GM03348 (cell line): ENCODE measurements around the gene COBLL1.
"Not testable (repeated sequence)": the region's sequence is repeated elsewhere in the genome, so short reads cannot be mapped to it uniquely, and the experiment has no call there.

Source experiments
- DNase-seq: peaks from one replicate; pipeline ENCODE4 v3.0.0; 2012; ENCODE audit warnings: low spot score

The COBLL1 gene, protein sequence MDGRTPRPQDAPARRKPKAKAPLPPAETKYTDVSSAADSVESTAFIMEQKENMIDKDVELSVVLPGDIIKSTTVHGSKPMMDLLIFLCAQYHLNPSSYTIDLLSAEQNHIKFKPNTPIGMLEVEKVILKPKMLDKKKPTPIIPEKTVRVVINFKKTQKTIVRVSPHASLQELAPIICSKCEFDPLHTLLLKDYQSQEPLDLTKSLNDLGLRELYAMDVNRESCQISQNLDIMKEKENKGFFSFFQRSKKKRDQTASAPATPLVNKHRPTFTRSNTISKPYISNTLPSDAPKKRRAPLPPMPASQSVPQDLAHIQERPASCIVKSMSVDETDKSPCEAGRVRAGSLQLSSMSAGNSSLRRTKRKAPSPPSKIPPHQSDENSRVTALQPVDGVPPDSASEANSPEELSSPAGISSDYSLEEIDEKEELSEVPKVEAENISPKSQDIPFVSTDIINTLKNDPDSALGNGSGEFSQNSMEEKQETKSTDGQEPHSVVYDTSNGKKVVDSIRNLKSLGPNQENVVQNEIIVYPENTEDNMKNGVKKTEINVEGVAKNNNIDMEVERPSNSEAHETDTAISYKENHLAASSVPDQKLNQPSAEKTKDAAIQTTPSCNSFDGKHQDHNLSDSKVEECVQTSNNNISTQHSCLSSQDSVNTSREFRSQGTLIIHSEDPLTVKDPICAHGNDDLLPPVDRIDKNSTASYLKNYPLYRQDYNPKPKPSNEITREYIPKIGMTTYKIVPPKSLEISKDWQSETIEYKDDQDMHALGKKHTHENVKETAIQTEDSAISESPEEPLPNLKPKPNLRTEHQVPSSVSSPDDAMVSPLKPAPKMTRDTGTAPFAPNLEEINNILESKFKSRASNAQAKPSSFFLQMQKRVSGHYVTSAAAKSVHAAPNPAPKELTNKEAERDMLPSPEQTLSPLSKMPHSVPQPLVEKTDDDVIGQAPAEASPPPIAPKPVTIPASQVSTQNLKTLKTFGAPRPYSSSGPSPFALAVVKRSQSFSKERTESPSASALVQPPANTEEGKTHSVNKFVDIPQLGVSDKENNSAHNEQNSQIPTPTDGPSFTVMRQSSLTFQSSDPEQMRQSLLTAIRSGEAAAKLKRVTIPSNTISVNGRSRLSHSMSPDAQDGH

DNA sequence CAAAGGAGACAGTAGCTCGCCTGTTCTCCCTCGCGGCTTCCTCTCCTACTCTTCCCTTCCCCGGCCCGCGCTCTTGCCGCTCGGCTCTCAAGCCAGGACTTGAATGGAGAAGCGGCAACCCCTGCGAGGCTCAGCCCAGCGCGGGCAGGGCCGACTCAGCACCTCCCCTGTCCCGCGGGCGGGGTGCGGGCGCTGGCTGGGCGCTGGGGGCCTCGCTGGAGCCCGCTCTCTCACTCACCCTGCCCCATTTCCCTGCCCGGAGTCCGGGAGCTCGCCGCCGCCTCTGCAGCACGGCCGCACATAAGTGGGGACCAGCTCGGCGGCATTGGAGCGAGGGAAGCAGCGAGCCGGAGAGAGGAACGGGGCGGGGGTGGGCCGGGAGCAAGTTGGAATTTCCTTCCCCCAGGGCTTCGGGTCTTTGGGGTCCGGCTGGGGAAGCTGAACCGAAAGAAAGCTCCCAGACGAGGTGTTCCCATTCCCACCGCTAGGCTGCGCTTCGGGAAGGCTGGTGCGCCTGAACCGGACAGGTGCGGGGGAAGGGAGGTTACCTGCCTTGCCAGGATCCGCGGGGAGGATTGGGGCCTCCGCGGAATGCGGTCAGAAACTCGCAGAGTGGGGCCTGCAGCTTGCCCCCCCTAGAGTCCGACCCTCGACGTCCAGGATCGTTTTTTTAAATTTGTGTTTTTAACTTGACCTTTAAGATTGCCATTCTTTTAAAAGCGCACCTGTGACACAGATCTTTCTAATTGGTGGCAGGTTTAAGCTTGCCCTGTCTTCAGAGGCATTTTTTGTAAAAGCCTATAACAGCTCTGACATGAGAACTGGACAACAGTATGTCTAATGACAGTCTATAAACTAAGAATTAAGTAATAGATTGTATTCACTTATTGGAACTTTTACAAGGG is at the start of gene COBLL1:
Gene COBLL1, minus strand, starts transcription at position 105 of the 905 bp plus-strand sequence. CDS start 627 bp downstream, outside the sequence.
- DNase-seq, result peak; percentile 82

DNA sequence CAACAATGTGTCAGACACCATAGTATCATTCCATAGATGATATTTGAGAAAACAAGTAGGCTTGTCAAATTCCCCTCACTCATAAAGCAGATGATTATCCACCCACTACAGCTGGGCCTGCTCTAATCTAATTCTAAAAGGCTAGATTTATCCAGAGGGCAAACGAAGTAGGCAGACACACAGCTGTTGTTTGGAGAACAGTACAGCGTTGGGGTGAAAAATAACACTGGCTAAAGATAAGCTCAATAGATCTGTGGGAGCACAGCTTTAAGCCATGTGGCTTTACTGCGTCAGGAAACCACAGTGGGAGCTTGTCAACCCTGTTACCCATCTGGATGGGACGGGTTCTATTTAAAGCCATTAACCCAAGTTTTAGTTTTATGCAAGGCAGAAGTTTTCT is 48.9 kb upstream of the COBLL1 start:
- DNase-seq, result no peak

DNA sequence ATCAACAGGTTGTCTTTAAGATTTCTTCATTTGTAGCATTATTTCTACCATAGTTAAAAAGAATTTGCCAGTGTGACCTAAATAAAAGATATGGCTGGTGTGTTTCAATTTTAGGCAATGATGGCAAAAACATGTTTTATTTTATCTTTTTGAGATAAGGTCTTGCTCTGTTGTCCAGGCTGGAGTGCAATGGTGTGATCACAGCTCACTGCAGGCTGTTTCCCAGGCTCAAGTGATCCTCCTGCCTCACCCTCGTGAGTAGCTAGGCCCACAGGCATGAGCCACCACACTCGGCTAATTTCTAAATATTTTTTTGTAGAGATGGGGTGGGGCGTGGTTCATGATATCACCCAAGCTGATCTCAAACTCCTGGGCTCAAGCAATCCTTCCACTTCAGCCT is 47.0 kb upstream of the COBLL1 start:
- no peak for DNase-seq

- DNase-seq, result no peak
Measured at GRCh38 chr2:164887434-164888144, 46.0 kb upstream of the COBLL1 start.

- DNase-seq, result no peak
Measured at GRCh38 chr2:164882276-164882675, 40.7 kb upstream of the COBLL1 start.

GRCh38 chr2:164881524-164881923 is 39.9 kb upstream of the COBLL1 start:
- DNase-seq, result no peak

DNA sequence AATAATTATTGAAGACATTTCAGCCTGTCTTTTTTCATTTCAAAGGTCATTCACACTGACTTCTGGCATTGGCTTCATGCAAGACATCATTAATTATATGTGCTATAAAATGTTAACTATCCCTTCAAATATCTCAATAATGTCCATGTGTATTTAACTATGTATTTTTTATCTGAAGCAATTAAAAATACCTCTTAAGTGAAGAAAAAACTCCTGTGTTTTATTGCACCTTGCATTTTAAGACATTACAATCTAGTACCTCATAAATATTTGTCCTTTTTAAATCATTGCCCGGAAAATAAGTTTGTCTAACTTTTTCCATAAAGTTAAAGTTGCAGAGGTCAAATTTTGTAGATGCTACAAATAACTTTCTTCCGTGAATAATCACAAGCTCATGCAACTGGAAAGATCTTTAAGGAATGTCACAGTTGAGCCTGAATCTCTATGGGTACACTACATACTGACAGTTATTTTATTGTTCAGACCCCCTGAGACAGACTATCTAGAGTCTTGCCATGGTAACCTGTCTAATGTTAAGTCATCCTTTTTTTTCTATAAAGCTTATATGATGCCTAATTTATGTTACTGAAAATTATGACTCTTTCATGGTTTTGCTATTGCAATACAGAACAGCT is 38.4 kb upstream of the COBLL1 start:
- DNase-seq, result no peak

DNA sequence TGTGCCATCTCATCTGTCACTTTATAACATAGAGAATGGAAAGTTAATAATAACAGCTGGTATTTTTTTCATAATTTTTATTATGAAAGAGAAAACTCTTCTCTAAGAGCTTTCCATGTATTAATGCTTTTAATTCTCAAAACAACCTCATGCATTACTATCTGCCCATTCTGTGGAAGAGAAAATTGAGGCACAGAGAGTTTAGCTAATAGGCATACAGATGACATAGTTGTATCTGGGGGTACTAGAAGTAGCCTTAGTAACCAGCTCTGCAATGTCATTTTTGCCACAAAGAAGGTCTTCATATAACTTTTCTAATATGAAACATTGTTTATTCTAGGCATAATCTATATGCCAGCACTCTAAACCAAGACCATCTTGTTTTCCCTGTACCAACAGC is 36.3 kb upstream of the COBLL1 start:
- DNase-seq, result no peak

GRCh38 chr2:164877169-164877568 is 35.5 kb upstream of the COBLL1 start:
- DNase-seq, result no peak

DNA sequence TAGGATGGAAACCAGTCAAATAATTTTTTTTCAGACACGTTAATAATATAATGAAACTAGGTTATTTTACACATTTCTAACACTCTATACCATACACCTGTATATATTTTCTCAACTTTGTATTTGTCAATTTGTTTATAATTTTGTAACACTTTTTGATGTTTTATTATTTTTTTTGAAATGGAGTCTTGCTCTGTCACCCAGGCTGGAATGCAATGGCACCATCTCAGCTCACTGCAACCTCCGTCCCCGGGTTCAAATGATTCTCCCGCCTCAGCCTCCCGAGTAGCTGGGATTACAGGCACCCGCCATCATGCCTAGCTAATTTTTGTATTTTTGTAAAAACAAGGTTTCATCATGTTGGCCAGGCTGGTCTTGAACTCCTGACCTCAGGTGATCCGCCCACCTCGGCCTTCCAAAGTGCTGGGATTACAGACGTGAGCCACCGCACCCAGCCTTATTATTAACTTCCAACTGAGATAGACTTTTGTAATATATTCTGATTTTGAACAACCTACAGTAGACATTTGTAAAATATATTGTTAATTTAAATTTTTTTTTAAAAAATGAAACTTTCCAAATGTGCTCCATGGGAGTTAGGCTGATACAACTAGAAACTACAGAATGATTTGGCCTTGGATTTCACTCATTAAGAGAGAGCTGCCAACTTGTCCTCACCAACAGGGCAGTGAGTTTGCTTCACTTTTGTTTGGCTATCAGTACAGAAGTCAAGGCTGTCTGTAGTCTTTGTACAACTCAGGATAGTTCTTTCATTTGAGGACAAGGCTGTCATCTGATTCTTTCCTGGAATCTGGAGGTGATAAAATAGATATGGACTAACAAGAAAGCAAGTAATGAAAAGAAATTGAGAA is 33.9 kb upstream of the COBLL1 start:
- DNase-seq, result no peak

- DNase-seq, result no peak
Measured at GRCh38 chr2:164873210-164873908, 31.7 kb upstream of the COBLL1 start.

- no peak for DNase-seq
Measured at GRCh38 chr2:164871404-164871803, 29.8 kb upstream of the COBLL1 start.

GRCh38 chr2:164869420-164869772 is 27.8 kb upstream of the COBLL1 start:
- no peak for DNase-seq

DNA sequence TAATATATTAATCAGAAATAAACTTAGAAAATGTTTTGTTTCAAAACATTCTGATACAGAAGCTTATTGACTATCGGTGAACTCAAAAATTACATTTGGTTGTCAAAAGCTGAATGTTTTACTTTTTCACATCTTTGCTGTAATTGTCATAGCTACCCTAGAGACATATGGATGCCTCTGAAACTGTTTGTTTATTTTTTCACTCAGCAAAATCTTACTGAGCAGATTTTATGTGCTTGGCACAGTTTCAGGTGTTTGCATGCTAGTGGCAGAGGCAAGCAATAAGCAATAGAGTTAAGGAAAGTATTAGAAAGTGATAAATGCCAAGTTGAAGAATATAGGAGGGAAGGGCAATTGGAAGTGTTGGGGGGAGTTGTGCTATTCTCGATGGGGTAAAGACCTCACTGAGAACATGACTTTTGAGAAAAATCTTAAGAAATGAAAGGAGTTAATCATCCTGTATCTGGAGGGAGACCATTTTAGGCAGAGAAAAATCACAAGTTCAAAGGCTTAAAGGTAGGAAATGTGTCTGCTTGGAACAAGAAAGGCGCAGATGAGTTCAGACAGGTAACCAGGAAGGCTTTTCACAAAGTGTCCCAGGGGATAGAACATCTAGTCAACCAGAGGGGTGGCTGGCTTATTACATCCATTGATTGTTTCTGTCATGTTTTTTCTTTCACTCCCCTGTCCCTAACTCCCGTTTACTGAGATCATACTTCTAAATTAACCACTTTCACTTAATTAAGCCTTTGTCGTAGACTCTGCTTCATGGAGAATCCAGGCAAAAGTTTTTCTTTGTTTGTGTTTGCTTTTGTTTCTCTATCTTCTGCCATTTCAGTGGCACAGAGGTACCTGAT is 27.2 kb upstream of the COBLL1 start:
- no peak for DNase-seq

DNA sequence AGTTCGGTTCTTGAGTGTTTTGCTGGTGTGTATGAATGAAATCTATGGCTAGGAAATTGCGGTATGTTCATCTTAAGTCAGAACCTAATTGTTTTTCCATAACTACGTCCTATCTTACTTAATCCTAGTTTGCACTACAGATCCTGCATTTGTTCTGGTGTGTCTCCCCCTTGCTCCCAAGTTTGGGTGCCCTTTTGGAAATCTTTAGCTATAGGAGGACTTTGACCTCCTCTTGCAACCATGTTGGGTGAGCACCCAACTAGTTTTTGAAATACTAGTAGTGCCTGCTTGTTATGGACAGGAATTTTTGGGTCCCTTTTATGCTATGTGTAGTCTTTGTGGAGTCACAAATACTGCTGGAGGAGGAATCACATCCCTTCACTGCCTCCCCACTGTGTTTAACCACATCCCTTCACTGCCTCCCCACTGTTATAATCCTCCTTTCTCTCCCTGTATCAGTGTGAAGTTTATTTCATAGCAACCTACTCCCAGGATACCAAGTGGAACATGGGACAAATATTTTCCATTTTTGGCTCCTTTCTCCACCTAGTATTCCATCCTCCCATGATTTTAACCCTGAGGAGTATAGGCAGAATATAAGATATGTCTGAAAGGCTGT is 26.3 kb upstream of the COBLL1 start:
- no peak for DNase-seq

- not testable (repeated sequence) for DNase-seq
Measured at GRCh38 chr2:164866381-164866780, 24.8 kb upstream of the COBLL1 start.

GRCh38 chr2:164860694-164861042 is 19.0 kb upstream of the COBLL1 start:
- DNase-seq, result no peak
